NCI-H2196 (cell line): ENCODE results near the gene EMX1.

Source experiments
- DNase-seq: peaks from one replicate; lab custom pipeline; 2025; ENCODE audit not compliant: unreplicated experiment; lab: John Stamatoyannopoulos, UW

EMX1 gene

DNA sequence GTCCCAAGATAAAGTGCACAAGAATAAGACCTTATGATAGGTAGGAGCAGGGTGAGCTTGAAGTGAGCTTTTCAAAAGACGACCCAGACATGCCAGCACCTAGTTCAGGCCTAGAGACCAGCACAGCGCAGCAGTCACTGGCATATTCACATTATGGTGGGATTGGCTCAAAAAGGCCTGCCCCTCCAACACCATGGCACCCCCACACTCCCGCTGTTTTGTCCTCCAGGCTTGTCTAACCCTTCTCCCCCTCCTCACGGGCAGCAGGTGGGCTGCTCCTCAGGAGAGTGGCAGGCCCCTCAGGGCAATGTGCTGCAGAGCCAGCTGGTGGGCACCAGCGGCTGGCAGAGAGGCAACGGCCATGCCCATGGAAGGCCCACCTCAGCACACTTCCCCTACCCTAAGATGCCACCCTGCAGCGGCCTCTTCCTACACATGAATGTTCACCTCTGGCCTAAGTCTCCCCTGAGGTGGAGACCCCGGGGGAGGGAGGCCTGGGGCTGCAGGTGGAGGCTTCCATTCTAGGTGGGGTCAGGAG lies 25.6 kb downstream of the EMX1 start:
- DNase-seq, result no peak

DNA sequence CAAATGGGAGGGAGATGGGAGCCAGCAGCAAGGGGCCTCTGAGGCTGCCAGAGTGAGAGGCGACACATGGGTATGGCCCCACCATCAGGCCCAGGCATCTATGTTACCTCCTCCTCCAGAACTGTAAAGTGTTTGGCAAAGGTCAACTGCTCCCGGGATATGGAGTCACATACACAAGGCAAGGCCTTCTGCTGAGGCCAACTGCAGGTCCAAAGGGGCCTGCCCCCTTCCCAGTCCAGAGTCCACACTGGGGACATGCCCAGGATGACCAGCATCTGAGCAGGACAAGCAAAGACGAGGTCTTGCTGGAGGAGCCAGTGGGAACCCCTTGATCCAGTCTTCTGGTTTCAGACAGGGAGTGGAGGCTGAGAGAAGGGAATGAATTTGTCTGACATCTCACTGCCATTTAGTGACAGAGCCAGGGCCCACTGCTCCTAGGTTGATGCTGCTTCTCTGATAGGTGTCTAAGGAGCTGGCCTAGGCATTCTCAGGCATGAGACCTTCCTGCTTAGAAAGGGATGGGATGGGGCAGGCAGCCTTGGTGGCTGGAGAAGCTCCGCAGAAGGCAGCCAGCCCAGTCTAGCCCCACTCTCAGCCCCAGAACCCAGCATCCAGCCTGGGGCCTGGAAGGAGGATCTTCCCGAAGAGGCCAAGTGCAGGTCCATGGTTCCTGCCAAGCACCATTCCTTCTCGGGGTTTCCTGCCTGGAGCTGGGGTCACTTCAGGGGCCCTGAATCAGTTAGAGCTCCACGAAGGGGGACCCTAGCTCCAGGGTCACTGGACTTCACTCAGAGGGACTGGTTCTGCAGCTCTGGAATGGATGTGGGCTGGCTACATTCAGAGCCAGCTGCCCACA lies 26.4 kb downstream of the EMX1 start:
- no peak for DNase-seq

DNA sequence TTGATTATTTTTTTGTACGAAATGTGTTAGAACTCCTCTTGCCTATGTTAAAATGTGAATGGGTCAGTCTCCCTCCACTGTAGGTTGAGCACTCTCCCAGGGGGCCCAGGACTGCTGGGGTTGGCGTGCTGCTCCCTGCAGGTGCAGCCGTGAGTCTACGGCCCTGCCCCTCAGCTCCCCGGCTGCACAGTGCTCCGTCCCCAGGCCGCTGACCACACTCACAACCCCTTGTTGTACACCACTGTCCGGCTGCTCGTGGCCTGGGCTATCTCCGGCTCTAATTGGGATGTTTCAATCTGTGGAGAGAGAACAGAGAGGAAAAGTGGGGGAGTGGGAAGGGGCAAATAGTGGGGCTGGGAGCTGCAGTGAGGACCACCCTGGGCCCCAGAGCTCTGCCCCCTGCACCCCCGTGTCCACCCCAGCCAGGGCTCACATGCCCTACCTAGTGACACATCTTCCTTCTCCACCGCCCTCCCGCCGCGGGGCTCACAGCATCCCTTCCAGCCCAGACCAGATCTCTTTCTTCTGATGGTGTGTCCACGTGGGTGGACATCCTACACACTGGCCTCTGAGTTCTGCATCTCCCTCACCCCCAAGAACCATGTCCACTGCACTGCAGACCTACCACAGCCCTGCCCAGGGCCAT lies 27.6 kb downstream of the EMX1 start:
- no peak for DNase-seq

DNA sequence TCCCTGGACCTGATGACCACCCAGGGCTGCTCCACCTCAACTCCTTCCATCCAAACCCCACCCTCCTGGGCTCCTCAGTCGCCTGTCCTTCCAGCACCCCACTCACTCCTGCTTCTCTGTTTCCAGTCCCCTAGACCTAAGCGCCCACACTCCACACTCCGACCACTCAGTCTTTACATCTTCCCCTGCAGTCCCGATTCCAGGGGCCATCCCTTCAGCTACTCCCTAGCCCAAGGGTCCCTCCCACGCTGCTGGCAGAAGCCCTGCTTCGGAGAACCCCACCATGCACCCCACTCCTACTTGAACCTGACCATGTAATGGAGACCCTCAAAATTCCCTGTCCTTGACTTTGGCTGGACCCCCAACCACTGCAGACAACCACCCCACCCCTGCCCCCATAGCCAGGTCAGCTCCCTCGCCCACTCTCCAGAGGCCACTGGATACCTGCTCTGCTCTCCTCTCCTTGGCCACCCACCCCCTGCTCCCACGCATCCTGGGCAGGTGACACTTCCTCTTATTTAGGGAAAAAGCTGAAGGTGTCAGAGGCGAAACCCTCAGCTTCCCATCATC lies 28.2 kb downstream of the EMX1 start:
- DNase-seq, result no peak

DNA sequence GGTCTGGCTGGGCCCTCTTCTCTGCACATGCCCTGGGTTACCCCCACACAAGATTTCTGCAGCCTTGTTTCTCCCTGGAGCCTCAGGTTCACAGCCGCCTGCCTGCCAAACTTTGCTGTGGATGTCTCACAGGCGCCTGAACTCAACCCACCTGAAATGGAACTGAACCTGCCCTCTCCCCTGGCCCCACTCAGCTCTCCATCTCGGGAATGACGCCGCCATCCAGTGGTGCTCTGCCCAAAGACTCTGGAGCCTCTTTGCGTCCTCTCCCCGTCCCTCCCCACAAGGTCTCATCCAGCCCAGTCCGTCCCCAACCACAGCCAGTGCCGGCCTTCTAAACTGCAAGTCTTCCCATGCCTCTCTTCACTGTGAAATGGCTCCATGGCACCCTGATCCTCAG lies 29.1 kb downstream of the EMX1 start:
- no peak for DNase-seq

DNA sequence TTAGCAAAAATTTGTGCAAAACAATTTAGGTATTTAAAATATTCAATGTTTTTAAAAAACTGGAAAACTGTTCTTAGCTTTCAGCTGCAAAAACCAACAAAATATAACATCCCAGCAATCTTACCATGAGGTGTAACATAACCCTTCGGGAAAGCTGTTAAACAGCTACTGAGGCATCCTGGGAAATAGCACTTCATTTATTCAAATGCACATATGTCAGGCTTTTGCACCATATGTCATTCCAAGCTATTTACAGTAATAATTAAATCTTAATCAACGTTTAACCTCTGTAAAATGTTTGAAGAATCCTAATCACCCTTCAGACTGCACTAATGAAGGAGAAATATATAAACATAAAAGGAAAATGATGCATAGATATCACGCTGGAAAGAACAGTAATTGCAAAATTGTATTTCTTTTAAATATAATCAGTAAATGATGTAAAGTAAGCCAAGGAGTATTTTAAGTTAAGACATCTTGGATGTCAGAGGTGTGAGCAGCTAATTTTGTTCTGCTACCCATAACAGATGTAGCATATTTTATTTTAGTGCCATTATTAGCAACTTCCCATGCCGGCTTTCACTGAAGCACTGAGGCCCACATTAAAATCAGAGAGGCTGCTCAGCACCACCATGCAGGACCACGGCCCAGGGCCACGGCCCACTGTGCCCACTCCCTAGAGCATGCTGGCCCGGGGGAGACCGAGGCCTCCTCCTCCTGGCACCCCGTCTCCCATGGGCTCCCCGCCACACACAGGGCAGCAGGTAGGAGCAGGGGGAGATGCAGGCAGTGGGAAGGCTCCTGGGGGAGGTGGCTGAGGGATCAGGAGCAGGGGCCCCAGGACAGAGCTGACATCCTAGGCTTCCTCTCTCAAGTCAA lies 30.9 kb downstream of the EMX1 start:
- no peak for DNase-seq

DNA sequence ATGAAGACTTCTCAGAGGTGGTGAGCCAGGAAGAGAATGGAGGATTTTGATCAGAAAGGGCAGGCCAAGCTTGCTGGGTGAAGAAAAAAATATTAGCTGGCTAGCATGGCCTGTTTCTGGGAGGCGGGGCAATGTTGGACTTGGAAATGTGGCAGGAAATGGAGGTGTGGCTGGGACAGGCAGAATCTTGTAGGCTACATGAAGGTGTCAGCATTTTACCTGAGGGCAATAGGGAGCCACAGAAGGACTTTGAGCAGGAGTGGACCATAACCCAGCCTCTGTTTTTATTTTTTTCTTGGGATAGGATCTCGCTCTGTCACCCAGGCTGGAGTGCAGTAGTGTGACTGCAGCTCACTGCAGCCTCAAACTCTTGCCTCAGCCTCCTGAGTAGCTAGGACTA lies 31.7 kb downstream of the EMX1 start:
- no peak for DNase-seq

DNA sequence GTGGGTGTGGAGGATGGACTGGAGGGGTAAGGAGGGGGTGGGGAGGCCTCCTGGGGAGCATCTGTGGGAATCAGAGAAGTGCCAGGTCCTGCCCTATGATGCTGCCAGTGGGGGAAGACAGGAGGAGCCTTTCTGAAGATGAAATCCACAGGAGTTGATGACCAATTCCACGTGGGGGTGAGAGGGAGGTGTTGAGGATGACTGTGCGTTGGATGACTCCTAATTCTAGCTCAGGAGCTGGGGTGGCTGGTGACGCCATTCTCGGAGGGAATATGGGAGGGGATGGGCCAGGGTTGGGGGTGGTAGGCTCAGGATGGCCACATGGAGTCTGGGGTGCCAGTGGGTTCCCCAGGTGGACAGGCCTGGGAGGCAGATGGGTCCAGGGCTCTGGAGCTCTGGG lies 32.3 kb downstream of the EMX1 start:
- no peak for DNase-seq

DNA sequence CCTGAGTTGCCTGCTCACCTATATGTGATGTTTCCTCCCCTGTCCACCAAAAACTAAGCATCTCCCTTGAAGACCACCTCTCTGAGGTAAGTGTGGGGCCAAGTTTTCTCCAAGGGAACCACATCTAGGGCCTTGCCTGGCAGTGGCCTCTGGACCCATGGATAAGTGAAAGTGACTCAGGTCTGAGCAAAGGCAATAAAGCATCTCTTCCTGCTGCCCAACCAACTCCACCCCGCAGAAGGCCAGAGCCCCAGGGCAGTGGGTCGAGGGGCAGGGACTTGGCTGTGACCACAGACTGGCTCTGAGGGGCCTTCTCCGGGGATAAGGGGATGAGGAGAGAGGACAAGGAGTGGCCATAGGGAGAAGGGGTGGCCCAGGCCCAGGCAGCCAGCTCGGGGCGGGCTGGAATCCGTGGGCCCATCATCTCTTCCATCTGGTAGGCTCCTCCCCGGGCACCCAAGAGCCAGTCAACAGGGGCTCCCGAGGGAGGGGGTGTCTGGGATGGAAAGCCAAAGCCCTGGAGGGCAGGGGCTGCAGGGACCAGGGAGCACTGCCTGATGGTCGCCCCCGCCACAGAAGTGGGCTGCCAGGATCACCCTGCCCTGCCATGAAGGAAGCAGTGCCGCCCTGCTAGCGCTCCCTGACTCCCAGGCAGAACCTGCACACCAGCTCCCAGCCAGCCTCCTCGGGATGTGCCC lies 33.4 kb downstream of the EMX1 start:
- no peak for DNase-seq

DNA sequence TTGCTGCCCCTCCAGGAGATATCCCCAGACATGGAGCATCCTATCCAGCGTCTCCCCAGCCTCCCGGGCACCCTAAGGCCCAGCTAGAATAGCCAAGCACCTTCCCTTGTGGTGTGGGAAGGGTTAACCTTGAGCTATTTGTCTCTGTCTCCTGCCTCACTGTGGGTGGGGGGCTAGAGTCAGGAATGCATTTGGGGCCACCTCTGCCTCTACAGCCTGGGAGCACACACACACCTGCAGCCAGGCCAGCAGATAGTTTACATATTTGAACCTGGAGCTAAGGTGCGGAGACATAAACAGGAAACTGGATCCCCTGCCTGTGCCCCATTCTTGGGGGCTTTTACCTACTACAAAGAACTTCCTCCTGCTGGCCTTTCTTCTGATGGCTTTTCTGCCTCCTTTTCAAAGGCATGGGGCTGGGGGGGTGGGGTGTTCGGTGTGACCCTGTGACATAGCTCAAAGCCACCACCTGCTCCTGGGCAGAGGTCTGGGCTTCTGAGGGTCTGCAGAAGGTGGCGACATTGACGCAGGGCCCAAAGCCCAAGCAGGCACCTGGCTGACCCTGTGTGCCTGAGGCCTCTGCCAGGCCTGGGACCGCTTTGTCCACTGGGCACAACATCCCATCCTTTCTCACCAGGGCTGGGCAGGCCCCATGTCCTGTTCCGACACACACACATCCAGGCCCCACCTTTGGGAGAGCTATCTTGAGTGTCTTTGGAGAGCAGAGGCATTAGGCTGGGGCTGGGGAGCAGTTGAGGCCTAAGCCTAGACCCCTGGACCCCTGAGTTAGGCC lies 34.2 kb downstream of the EMX1 start:
- DNase-seq, result no peak

DNA sequence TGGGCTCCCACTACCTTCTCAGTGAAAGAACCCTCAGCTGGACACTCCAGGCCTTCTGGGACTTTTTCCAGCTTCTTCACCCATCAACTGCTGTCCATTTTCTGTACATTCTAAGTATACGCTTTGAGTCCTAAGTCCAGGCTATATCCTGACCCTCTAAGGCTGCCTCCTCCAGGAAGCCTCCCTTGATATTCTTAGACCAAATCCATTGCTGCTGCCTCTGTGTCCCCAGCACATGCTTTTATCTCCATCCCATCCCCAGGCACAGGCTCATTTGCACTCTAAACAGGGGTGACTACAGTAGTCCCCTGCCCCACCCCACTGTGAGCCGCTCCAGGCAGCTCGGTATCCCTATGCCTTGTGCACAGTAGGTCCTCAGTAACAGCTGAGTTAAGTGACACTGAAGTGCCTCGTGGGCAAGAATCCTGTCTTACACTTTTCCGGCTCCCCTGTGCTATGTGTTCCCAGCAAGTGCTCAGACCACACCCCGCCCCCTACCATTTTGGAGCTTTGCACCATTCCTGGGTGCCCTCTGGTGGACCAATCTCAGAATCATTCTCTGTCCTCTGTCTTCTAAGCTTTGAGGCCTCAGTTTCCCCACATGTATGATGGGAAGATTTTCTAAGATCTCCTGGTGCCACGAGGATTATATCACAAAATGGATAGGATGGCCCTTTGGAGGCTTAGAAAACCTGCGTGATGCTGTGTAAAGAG lies 34.9 kb downstream of the EMX1 start:
- no peak for DNase-seq

DNA sequence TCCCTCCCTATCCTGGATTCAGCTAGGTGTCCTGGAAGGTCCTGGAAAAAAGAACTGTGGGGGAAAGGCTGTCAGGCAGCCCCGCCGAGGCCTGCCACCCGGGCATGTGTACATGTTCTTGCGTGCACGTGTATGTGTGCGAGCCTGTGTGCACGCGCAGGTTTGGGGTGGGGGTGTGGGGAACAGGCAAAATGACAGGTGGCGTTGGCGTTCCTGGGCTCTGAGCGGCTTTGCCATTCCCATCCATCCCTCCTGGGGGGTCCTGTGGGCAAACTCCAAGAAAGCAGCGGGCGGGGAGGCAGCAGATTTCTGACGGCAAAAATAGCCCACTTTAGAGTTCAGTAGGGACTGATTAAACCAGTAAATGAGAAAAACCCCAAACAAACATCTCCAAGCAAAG lies 35.6 kb downstream of the EMX1 start:
- DNase-seq, result no peak

DNA sequence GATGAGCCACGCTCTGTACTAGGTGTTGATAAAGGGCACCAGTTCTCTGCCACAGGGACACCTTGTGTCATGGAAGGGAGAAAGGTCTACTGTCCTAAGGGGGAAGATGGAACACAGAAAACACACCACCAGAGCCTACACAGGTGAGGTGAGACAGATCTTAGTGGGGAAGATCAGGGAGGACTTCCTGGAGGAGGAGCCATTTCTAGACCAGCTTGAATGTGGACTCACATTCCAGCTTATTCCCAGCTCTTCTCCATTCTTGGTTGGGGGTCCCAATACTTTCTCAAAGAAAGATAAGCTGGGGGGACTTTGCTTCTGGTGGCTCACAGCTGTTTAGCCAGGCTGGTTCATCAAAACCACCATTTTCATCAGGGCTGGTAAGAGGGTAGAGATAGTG lies 36.2 kb downstream of the EMX1 start:
- DNase-seq, result no peak

DNA sequence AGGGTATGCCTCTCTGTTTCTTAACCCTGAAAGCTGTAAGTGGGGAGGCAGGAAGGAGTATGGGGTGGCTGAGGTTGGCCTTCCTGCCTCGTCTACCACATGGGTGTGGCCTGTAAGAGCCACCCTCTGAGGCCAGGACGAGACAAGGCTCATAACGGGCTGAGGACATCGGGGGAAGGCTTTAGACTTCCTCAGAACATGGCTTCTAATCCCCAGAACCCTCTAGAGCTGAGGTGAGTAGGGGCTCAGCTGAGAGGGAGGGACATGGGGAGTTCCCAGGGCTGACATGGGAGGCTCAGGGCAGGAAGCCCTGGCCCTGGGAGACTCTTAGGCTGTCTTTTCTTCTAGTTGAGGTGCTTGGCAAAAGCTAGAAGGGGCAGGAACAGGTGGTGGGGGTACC lies 36.7 kb downstream of the EMX1 start:
- DNase-seq, result no peak

DNA sequence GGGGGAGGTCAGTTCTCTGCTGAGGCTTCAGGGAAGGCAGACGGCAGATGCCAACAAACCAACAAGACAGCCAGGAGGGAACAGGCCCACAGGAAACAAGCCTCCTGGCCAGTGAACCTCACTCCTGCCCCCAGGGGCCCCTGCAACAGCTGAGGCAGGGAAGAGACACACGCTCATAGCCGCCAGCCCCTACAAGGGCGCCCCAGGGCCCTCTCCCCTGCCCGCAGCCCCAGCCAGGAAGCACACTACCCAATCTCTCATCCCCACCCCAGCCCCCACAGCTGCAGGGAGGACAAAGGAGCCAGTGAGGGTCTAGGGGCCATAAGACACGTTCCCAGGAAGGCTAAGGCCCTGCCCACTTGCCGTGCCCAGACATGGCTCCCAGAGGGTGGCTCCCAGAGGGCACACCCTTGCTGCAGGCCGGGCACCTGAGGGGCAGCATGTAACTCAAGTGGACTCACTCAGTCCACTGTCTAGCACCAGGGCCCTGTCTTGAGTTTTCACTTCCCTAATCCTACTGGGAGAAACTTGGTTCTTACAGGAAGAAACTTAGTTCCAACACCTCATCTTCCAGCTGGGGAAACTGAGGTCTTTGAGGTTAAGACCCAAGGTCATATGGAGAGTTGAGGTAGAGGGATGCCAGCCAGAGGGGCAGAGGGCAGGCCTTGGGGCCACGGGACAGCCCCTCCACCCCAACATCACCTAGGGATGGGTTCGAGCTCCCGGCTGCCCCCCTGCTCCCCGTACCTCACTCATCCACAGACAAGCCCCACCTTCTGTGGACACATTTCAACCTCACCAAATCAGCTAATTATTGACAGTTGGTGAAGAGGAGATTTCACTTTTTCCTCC lies 37.3 kb downstream of the EMX1 start:
- DNase-seq, result no peak

DNA sequence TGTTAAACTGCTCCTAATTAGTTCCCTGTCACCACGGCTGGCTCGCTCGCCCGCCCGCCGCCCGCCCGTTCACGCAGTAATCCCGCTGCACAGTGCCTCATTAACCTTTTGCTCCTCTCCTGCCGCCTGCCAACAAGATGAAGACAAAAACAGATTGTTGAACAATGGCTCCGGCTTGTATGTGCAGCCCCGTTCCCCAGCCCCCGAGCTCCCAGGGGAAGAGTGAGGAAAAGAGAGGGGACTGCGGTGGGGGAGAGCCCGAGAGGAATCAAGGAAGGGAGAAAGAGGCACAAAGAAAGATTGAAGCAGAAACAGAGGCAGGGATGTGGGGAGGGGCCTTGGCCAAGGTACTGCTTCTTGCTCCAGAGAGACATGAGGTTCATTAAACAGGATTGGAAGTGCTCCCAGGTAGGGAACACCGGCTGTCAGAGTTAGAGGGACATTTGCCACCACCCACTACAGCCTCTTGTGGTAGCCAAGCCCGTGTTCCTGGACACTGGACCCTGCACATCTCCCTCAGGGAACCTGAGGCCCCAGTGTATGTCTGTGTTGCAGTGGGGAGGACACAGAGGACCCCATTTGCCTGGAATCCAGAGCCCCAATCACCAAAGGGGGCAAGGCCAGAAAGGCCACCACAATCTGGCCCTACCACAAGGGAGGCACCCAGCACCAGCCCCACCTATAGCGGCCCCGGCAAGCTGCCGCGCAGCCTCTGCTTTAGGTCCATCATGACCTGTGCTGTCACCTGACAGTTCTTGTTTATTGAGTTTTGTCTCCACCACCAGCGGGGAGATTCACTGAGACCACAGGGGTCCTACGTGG lies 38.1 kb downstream of the EMX1 start:
- no peak for DNase-seq

DNA sequence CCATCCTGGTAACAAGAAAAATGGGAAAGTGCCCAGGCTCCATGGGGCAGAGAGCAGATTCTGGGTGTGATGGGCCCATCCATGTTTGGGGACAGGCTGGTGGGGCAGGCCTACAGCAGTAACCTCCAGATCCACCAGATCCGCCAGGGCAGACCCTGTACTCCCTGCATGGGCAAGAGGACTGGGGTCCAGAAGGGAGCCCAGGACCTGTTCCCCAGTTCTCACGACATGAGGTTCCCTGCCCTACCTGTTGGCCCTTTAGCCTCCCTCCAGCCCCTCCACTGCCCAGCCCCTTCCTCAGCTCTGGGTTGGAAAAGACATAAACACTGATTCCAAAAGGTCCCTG lies 38.7 kb downstream of the EMX1 start:
- no peak for DNase-seq
